Amygdala (tissue), 56 donors: ENCODE measurements around the gene RRP1.
A peak's percentile ranks its signal among the peaks of the same experiment; 100 is the strongest.
"Not testable (repeated sequence)": the region's sequence is repeated elsewhere in the genome, so short reads cannot be mapped to it uniquely, and the experiment has no call there.

Source experiments
- DNase-seq, 56 donors: peaks; one replicate each; lab custom pipeline; 2025; lab: John Stamatoyannopoulos, UW

The RRP1 gene

DNA sequence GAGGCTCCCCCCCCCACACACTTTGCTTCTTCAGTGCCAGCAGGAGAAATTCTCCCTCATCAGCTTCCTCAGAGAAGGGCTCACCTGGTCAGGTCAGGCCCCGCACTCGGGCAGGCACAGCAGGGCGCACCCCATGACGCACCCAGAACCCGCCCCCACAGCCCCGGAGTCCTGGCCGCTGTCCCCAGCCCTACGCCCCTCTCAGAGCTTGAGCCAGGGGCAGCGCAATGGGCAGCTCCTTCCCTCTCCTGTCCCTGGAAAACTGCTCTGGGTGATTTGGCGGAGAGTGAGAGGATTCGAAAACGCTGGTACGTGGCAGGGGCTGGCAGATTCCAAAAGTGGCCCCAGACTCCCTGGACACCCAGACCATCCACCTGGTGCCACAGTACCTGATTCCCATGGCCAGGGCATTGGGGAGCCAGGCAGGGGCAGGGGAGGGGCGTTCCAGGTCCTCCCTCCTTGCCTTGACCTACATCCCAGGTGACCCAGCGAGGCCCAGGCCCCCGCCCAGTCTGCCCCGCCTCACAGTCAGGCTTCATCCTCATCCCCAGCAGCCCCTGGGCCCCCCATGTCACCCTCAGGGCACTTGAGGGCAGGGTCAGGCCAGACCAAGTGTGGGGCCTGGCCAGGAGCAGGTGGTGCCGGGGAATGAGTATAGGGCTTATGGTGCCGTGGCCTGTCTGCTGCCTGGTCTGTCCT is 23.7 kb downstream of the RRP1 start:
- no peak for DNase-seq

DNA sequence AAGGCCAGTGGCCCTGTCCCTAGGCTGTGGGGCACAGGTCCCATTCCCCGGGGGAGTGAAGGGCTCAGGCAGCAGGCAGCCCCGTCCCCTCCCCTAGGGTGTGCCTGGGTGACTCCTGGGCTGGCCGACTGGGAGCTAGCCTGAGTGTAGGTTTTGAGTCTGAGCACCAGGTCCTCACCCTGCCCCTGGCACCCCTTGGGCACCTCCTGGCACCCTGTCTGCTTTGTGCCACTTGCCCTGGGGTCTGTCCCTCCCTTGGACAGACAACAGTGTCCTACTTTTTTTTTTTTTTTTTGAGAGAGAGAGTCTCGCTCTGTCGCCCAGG is 24.2 kb downstream of the RRP1 start:
- no peak for DNase-seq

DNA sequence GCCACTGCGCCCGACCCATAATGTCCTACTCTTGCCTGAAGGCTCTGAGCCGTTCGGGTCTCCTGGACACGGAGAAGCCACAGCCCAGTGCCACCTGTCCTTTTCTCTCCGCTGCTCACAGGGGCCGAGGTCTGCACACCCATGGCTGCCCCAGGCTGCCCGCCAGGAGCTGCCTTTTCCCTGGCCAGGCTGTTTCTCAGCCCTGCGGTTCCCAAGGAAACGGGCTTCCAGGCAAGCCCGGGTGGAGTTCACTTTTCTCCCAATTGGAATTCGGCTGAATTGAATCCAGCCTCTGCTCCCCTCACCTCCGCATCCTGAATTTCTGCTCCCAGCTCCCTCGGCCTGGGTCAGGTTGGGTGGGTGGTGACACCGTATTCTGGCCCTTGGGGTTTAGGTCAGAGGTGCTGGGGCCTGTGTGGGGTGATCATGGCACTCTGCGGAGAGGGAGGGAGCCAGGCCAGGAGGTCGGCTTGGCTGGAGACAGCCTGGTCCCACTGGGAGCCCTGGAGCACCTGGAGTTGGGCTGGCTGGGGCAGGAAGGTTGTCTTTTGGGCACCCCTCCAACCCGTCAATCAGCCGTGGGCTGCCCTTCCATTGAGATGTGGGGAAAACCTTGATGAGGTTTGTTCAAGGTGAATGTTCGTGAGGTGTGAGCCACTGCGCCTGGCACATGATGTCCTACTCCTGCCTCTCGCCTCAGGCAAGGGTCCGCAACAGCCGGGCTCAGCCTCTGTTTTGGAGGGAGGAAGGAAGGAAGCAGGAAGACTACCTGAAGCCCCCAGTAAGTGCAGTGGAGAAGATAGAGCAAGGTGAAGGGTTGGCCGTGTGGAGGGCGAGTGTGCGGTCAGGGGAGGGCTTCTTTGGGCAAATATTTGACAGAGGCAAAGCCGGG is 25.1 kb downstream of the RRP1 start:
- DNase-seq, result peak in 4 of 56 donors; percentile 11 to 24 (median 16)

DNA sequence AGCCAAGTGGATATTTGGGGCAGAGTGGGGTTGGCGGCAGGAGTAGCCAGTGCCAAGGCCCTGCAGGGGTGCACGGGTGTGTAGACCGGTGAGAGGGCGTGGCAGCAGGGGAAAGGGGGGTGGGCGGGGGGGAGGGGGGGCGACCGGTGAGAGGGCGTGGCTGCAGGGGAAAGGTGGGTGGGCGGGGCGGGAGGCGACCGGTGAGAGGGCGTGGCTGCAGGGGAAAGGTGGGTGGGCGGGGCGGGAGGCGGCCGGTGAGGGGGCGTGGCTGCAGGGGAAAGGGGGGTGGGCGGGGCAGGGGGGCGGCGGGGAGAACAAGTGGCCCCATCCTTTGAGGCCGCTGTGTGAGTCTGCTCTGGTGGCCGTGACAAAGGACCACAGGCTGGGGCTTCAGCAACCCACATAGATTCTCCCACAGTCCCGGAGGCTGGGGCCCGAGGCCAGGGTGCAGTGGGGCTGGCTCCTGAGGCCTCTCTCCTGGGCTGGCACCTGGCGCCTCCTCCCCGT is 25.8 kb downstream of the RRP1 start:
- DNase-seq, result no peak

DNA sequence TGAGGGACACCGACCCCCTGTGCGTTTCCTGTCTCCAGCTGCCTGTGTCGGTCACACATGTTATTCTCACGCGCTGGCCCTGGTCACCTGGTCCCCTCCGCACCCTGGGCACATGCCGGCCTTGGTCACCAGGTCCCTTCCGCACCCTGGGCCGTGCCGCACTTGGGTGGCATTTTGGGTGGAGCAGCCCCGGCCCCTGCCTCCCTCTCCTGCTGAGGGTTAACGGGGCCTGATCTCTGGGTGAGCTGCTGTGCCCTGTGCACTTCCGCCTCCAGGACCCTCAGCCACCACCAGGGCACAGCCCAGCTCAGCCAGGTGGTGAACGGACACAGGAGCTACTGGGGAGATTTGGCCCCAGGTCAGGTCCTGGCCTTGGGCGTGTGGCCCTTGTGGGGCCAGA is 26.6 kb downstream of the RRP1 start:
- no peak for DNase-seq

DNA sequence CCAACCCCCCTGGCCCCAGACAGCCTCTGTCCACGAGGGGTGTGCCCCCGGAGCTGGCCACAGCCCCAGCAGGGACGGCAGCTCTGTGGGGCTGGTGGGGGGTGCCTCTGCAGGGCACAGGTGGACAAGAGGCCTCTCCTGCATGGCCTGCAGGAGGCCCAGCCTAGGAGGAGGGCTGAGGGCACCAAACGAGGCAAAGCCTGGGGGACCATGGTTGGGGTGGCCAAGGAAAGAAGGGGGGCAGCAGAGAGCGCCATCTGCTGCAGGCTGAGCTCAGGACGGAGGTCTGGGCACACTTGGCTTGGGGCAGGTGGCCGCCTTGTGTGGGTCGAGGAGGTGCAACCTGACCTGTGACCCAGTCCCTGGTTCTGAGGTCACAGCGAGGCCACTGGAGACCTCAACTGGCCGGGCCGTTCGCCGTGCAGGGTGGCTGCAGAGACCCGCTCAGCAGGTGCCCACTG is 27.3 kb downstream of the RRP1 start:
- DNase-seq, result no peak

DNA sequence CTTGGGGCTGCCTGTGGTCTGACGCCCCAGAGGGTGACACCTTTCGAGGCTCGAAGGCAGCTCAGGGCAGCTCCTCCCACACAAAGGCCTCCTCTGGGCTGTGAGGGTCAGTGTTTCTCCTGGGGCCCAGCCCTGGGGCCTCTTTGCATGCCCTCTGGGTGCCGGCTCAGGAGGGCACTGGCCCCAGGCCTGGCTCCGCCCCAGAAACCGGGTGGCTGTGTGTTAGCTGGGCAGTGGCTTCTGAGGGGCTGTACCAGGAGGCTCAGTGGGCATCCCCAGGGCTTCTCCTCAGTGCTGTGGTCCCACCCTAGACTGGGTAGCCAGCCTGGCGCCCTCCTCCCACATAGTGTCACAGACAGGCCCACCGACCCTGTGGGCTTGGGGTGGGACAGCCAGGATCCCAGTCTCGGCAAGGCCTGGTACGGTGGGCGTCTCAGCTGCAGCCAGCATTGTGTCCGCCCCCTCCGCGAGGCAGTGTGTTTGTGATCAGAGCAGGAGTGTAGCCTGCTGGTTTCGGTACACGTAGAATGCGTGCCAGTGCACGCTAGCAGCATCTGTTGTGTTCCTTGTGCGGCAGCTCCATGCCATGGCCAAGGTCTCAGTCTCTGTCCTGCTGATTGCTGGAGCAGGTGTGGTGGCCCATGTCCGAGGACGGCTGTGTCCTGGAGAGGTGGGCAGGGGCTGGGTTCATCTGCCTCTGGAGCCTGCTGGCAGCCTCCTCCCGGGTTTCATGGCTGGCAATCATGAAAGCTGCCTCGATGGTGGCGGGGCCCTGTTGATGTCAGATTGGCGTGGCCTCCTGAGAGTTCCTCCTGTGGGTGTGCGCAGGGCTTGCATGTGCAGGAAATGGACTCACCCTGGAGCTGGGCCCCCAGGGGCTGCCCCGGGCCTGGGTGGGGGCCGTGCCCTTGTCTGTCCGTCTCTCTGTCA is 28.0 kb downstream of the RRP1 start:
- DNase-seq, result no peak

DNA sequence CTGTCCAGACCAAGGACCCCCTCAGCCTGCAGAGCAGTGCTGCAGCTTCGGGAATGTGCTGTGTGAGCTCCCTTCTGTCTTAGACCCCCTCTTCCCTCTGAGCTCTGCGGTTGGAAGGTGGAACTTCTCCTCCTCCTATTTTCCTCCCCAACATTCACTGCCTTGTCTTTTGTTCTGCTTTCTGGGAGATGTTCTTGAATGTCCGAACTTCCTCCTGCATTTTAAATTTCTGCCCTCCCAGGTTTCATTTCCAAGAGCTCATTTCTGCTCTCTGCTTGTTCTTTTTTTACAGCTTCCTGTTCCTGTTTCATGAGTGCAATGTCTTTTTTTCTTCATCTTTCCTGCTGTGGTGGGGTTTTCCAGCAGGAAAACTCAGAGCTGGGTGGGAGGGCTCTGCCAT is 29.3 kb downstream of the RRP1 start:
- no peak for DNase-seq

DNA sequence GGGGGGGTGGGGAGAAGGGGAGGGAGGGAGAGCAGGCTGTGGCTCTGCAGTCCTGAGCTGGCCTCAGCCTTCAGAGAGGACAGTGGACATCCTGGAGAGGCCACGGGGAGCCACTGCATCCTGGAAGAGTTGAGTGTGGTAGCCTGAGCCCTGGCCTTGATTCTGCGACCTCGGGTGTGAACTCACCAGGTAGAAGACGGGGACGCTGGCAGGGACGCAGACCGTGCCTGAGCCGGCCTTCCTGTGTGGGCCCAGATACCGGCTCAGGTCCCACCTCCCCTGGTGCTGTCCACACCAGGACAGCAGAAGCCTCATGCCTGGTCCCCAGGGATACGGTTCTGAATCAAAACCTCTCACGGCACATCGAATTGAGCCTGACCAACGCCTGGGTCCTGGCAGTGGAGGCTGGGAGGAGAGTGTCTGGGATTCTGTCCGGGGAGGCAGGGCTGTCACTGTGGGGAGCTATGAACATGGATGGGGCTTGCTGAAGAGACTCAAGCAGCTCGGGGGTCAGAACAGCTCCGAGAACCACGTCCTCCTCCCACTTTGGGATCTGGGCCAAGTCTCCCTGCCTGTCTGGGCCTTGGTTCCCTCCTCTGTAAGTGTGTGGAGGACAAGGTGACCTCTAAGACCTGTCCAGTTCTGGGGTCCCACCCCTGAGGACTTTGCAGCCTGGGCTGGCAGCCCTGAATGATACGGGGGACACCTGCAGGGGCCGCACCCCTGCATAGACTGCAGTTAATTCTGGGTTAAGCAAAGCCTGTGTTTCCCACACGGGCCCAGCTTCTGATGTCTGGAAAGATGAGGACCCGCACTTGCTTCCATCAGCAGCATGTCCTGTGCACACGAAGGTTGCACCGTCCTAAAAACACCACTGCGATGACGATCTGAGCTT is 30.4 kb downstream of the RRP1 start:
- no peak for DNase-seq

DNA sequence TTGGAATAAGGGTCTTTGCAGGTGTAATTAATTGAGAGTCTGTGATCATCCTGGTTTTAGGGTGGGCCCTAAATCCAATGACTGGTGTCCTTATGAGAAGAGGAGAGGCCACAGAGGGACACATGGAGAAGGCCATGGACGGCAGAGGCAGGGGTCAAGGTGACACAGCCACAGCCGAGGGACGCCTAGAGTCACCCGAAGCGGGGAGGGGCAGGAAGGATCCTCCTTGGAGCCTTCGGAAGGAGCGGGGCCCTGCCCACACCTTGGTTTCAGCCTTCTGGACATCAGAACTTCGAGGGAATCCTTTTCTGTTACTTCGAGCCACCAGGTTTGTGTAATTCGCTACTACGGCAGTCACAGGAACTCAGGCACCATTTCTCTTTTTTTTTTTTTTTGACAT is 31.1 kb downstream of the RRP1 start:
- no peak for DNase-seq

DNA sequence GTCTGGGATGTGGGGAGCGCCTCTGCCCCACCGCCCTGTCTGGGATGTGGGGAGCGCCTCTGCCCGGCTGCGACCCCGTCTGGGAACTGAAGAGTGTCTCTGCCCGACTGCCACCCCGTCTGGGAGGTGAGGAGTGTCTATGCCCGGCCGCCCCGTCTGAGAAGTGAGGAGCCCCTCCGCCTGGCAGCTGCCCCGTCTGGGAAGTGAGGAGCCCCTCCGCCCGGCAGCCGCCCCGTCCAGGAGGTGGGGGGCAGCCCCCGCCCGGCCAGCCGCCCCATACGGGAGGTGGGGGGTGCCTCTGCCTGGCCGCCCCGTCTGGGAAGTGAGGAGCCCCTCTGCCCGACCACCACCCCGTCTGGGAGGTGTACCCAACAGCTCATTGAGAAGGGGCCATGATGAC is 32.8 kb downstream of the RRP1 start:
- not testable (repeated sequence) for DNase-seq

DNA sequence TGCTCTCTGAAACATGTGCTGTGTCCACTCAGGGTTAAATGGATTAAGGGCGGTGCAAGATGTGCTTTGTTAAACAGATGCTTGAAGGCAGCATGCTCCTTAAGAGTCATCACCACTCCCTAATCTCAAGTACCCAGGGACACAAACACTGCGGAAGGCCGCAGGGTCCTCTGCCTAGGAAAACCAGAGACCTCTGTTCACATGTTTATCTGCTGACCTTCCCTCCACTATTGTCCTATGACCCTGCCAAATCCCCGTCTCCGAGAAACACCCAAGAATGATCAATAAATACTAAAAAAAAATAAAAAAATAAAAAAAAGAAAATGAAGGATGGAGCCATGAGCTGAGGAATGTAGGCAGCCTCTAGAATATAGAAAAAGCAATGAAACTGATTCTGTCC is 33.4 kb downstream of the RRP1 start:
- DNase-seq, result not testable (repeated sequence)

DNA sequence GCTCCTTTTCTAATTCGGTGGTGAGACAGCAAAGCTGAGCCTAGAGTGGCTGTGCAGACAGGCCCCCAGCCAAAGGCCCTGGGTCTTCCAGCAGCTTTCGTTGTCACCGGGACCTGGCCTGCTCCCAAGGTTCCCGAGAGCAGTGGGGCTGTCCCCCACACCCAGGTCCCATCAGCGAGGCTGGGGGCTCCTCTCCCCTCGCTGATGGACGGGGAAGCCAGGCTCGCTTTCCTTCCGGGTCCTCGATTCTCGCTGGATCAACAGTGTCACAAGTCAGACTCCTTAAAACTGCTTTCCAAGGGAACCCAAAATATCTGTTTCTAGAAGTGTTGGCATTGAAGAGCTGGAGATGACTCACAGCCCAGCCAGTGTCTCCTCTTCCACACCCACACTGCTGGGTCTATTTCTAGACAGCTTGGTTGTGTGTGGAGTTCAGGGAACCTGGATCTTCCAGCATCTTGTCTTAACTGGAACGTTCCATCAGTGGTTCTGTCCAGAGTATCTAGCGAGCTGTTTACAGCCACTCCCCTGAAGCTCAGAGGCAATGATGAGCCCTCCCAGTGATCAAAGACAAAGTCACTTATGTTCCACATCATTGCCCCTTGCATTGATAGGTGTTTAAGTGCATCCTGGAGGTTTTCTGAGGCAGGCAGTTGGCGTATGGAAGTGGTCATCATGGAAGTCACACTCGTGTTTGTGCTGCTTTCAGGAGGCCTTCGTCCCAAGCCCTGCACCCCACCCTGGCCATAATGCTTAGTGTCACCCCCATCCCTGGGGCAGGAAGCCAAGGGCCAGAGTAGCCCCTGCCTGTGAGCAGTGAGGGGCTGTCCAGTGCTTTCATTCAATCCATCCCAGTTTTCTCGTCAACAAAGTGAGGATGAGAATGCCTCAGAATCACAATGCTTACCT is 35.2 kb downstream of the RRP1 start:
- DNase-seq, result peak in 10 of 56 donors; percentile 16 to 62 (median 35)

DNA sequence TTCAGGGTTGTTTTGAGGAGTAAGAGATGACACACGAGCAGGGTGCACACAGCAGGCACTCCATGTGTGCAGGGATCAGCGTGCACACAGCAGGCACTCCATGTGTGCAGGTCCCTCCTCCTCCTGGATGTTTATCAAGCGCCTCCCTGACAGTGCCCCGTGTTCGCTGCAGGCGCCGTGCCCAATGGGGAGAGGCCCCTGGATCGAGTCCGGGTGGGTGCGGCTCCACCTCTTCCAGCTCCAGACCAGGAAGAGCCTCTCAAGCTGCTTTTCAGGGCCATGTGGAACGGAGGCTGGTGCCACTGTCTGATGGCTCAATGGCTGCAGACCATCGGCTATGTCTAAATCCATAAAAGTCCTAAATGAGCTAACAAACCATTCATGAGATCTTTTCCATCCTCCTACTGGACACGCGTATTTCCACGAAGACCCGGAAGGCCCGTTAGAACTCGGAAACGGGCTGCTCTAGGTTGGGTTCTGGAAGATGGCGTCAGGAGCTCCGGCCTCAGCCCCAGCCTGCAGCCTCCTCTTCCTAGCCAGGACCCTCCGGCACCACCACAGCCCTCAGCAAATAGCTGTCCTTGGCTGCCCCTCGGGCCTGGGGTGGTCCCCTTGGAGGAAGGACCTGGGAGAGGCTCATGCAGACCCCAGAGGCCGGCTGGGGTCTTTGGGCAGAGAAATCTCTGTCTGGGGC is 36.0 kb downstream of the RRP1 start:
- DNase-seq, result no peak

DNA sequence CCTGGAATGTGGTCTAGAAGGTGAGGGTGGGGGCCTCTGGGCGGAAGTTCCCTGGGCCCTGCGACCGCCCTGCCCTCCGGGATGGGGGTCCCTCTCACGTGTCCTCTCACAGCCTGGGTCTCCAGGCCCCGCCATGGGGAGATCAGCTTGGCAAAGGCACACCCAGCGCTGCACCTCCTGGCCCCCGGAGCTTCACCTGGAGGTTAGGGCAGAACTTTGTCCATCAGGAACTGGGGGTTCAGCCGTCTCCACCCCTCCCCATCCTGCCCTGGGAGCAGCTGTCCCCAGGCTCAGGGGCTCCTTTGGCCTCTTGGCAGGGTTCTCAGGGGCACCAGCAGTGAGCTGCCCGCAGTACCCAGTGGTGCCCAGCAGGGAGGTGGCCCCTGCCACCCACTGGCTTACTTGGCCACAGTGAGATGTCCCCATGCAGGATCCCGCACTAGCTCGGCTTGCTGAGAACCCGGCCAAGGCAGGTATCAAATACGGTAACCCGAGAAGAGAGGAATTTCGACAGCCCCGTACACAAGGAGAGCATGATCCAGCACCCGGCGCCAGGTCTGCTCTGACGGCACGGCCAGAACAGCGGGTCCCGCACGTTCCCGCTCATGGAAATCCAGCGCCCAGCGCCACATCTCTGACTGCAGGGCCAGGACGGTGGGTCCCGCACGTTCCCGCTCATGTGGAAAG is 36.7 kb downstream of the RRP1 start:
- no peak for DNase-seq

DNA sequence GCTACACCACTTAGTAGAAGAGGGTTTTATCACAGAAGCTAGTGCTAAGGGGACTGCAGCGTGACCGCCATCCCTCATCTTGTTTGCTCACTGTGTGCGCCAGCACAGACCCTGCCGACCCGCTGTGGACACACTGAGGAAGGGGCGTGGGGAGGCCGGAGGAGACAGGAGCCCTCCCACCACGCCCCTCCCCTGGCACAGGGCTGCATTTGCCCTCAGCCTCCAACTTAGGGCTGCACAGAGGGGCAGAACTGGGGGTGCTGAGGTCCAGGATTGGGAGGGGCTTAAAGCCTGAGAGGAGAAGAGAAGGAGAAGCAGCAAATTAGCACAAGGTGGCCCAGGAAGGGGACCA is 37.2 kb downstream of the RRP1 start:
- DNase-seq, result no peak

DNA sequence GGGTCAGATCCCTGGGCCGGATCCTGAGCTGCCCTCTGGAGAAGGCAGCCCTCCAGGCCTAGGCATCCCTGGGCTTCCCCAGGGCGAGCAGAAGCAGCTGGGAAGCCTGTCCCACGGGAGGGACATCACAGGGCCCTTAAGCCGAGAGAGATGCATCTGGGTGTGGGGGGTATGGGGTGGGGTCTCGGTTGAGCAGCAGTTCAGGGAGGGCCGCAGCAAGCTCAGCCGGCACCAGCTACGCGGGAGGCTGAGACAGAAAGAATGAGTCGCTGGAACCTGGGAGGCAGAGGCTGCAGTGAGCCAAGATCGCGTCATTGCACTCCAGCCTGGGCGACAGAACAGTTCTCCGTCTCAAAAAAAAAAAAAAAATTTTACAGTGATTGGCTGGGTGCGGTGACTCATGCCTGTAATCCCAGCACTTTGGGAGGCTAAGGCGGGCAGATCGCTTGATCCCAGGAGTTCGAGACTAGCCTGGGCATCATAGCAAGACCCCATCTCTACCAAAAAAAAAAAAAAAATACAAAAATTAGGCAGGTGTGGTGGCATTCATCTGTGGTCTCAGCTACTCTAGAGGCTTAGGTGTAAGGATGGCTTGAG is 37.7 kb downstream of the RRP1 start:
- no peak for DNase-seq
